HPDE6-E6E7 (cell line): Measurements from ENCODE around the gene UBE4B.

Source experiments
- DNase-seq: peaks from one replicate; pipeline ENCODE4 v3.0.0; 2011; ENCODE audit warnings: missing footprints; ENCODE audit errors: extremely low spot score

Gene UBE4B

GRCh38 chr1:10042746-10043145 lies 10.0 kb downstream of the UBE4B start:
- no peak for DNase-seq

DNA sequence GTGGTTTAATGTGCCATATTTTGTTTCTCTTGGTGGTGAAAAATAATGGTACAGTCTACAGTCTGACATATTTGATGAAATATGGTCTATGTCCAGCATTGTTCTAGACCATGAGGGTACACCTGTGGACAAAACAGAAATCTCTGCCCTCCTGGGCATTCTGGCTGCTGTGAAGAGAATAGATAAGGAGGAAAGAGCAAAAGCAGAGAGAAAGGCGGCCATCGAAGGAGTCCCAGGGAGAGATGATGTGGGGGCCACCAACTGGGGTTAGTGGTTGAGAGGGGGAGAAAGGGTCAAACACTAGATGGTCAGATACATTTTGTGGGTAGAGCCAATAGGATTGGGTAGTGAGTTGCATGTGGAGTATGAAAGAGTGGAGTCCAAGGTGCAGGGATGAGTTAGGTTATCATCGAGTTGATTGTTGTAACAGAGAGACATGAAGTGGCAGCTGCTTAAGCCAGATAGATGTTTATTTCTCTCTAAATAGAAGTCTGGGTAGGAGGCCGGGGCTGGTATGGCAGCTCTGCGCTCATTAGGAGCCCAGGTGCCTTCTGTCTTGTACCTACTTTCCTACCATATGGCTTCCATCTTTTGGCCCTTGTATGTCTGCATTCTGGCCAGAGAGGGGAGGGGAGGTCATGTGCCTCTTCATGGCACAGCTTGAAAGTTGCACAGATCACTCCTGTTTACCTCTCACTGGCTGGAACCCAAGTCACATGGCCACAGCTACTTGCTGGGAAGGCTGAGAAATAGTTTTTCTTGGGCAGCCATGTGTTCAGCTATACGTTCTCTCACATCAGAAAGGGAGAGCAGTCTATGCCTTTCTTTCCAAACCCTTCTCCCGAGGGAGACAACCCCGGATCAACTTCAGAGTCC lies 13.0 kb downstream of the UBE4B start:
- DNase-seq = no peak

GRCh38 chr1:10046356-10047085 lies 13.8 kb downstream of the UBE4B start:
- DNase-seq = no peak

GRCh38 chr1:10048601-10049000 lies 15.8 kb downstream of the UBE4B start:
- no peak for DNase-seq

- no peak for DNase-seq
Observed at GRCh38 chr1:10050611-10051010, 17.9 kb downstream of the UBE4B start.

- no peak for DNase-seq
Observed at GRCh38 chr1:10051656-10052055, 18.9 kb downstream of the UBE4B start.

DNA sequence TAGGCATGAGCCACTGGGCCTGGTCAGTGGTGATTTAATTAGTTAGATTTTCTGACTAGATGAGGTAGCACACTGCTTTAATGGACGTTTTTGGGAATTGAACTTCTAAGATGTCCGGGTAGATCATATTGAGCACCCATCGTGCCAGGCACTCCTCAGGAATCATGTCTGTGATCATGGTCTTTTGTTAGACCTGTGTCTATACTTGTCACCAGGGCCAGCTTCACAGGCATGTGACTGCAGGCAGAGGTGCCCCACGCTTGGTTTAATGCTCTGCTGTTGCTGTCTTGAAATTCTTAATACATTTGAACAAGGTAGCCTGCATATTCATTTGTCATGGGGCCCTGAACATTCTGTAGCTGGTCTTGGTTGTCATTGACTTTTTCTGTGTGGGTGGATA lies 19.6 kb downstream of the UBE4B start:
- no peak for DNase-seq

- no peak for DNase-seq
Observed at GRCh38 chr1:10054465-10054864, 21.7 kb downstream of the UBE4B start.

GRCh38 chr1:10056599-10056987 lies 23.8 kb downstream of the UBE4B start:
- no peak for DNase-seq

DNA sequence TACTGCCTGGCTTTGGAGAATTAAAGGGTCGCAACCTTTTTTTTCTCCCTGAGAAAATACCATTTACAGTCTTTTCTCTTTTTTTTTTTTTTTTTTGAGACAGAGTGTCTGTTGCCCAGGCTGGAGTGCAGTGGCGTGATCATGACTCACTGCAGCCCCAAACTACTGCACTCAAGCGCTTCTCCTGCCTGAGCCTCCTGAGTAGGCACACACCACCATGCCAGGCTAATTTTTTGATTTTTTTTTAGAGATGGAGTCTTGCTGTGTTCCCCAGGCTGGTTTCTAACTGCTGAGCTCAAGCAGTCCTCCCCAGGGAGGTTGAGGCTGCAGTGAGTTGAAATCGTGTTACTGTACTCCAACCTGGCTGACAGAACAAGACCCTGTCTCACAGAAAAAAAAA lies 24.6 kb downstream of the UBE4B start:
- no peak for DNase-seq

DNA sequence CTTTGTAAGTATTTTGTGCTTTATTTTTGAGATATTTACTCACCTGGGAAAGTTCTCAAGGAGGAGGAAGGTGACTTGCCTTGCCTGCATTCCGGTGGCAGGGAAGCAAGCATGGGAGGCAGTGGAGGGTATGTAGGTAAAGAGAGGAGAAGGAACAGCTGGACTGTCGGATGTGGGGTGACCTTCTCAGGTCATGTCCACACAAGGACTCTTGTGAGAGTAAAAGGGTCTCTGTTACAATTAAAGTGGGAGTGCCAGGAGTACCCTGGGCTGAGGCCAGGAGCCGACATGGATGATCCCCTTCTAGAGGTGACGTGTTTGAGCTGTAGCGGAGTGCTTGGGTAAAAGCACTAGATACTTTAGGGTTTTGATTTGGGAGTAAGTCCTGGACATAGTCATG lies 25.0 kb downstream of the UBE4B start:
- no peak for DNase-seq

DNA sequence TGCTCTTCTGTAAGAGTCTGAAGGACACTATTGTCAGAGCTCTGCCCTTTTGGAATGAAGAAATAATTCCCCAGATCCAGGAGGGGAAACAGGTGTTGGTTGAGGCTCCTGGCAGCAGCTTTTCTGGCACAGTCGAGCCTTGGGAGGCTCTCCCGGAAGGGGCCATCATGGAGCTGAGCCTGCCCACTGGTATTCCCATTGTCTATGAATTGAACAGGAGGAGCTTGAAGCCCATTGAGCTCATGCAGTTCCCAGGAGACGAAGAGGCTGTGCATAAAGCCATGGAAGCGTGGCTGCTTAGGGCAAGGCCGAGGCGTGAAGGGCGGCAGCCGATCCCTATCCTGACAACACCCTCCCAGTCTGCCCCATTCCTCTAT lies 26.6 kb downstream of the UBE4B start:
- DNase-seq = no peak

DNA sequence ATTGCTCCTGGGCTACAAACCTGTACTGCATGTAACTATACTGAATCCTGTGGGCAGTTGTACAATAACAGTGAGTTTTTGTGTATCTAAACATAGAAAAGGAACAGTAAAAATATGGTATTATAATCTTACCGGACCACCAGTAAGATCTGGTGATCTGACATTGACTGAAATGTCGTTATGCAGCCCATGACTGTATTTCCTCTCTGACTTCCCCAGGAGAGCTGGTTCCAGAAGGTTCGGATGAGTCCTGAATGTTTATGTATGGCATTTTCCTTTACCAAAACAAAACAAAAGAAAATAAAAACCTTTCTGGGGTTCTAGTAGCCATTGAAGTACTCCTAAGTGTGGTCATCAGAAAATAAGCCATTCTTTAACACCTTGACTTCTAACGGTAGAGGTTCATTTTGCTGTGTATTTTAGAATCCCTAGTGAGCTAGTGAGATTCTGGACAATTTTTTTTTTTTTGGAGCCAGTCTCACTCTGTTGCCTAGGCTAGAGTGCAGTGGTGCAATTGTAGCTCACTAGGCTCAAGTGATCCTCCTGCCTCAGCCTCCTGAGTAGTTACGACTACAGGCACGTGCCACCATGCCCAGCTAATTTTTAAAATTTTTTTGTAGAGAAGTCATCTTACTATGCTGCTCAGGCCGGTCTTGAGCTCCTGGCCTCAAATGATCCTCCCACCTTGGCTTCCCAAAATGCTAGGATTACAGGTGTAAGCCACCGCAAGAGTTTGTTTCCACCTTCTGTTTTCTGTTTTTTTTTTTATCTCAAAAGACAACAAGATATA lies 27.7 kb downstream of the UBE4B start:
- DNase-seq = no peak

GRCh38 chr1:10061276-10061675 lies 28.5 kb downstream of the UBE4B start:
- DNase-seq = no peak

DNA sequence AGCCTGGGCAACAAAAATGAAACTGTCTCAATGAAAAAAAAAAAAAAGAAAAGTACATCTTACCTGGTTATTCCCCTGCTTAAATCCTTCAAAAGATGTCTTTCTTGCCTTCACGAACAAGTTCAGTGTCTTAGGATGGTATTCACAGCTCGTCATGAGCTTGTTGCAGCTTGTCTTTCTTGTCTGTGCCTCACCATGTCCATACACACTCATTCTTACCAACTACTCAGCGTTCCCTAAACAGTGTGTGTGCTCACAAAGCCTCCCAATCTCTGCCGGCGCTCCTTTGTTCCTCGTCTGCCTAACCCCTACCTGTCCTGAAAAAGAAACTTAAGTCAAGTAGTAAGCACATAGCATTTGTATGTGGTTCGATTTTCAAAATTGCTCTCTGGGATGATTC lies 31.1 kb downstream of the UBE4B start:
- DNase-seq = peak; percentile 93

DNA sequence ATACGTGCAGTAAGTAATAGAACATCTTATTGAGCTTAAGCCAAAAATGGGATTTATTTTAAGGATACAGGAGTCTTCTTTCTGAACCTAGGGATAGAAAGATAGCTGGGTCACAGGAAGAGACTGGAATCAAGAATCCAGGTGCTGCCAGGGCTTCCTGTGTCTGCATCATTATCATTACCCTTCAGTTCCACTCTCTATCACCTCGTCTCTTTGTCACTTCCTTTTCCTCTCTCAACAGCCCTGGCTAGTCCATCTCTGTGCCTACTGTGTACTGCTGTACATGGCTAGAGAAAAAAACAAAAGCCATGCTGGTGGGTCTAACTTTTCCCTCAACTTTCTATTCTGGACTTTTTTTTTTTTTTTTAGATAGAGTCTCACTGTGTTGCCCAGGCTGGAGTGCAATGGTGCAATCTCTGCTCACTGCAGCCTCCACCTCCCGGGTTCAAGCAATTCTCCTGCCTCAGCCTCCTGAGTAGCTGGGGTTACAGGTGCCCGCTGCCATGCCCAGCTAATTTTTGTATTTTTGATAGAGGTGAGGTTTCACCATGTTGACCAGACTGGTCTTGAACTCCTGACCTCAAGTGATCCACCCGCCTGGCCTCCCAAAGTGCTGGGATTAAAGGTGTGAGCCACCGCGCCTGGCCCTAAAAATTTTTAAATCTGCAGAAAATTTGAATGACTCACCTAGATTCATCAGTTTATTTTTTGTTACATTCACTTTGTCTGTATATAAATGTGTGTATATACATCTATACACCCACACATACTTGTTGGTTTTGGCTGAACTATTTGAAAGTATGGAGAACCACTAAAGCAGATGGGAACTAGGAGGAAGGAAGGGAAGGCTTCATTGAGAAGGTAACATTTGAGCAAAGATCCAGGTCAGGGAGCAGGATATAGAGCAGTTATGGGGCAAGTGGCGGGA lies 31.9 kb downstream of the UBE4B start:
- DNase-seq = no peak

DNA sequence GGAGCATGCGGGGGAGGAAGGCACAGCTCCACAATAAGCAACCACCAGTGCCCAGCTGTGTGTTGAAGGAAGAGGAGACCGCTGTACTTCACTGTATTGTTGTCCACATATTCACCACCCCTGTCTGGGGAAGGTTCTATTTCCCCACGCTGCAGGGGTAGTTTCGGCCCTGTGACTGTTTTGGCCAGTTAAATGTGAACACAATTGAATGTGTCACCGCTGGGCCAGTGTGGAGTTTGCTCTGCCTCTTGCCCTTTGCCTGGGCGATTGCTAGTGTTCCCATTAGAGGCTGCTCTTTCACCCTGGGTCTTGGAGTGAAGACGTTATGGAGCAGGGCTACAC lies 32.6 kb downstream of the UBE4B start:
- no peak for DNase-seq

DNA sequence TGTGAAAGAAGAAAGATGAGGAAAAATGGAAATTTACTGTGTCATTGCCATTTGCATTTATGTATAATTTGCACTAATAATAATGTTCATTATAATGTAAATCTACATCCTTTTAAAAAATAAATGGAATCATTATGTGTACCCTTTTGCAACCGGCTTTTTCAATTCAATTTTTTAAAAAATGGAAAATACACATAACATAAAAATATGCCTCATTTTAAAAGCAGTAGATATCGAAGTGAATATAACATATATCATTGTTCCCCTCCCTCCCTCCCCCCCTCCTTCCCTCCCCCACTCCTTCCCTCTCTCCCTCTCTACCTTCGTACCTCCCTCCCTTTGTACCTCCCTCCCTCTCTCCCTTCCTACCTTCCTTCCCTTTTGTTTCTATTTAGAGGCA lies 33.0 kb downstream of the UBE4B start:
- no peak for DNase-seq

DNA sequence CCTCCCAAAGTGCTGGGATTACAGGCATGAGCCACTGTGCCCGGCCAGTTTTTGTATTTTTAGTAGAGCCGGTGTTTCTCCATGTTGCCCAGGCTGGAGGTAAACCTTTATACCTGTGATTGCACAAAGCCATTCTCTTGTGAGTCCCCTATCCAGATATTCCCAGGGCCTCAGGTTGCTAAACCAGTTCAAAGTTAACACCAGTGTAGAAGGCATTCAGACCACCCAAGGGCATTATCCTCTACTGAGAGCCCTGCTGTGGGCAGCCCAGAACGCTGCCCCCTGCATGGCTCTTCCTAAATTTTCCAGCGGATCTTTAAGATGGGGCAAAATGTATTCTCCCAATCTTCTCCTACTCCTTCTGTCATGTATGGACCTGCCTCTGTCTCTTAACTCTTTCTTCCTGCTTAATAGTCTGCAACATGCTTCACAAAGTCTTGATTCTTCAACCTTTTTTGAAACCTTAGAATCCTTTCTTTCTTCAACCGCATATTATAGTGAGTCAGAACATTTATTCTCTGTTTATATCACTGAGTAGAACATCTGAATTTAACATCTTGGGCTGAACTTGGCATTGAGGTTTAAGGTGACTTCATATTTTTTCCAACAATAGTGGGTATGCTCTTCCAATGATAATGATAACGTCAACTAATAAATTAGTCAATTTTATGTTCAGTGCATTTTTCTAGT lies 36.0 kb downstream of the UBE4B start:
- no peak for DNase-seq

GRCh38 chr1:10070206-10070605 lies 37.4 kb downstream of the UBE4B start:
- no peak for DNase-seq

DNA sequence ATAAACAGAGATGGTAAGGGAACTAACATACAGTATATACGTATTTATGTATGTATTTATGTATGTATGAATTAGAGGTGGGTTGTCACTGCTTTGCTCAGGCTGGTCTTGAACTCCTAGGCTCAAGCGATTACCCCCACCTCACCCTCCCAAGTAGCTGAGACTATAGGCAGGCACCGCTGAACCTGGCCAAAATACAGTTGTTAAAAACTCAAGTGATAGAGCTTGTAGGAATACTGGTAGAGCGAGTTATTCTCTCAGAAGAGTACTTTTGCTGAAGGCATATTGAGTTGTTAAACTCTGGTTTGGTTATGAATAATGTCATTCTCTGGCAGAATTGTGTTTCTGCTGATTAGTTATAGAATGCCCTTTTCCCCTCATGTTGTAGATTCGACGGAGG lies 38.9 kb downstream of the UBE4B start:
- no peak for DNase-seq
